GM18505 (cell line): ENCODE data around the gene OR10A3.

ENCODE experiments used
- ATAC-seq: cut with Tn5 transposase; IDR thresholded peaks from one replicate; pipeline ENCODE4 v1.9.1; 2021; ENCODE audit not compliant: unreplicated experiment
- POLR2A ChIP-seq: IDR thresholded peaks from 4 replicates; pipeline ENCODE4 v1.6.1; 2011; ENCODE audit warnings: borderline replicate concordance; ENCODE audit not compliant: insufficient read depth, insufficient read length; ENCODE audit errors: extremely low read depth

The OR10A3 gene

DNA sequence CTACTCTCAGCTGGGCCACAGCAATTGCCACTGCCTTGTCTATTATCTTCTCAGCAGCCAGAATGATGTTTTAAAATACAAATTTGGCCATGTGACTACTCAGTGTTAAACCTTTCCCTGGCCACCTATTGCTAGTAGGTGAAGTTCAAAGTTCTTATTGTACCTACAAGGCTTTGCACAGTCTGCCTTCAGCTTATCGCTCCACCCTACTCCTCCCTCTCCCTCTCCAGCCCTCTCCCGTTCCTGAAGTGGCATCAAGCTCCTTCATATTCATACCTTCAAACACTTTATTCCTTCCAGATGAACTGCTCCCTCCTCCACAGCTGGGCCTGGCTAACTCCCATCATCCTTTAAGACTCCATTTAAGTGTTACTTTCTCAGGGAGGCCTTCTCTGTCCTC is 47.7 kb downstream of the OR10A3 start:
- TF ChIP-seq POLR2A, result no peak
- no peak for ATAC-seq

DNA sequence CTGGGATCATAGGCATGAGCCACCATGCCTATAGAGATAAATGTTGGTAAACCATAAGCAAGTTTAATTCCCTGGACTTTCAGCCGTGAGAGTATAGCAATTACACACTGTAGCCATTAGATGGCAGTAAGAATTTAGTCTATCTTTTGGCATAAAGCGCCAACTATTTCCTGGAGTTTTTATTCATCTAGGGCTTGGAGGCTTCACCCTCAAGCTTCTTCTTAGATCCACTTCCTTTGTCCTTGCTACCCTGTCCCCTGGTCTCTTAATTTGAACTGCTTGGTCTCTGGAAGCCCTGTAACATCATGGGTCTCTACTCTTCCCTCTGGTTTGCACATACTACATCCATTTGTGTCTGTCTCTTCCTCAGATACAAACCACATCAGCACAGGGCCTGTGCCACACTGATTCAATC is 48.7 kb downstream of the OR10A3 start:
- ATAC-seq, result peak; percentile 44
- no peak for TF ChIP-seq POLR2A

DNA sequence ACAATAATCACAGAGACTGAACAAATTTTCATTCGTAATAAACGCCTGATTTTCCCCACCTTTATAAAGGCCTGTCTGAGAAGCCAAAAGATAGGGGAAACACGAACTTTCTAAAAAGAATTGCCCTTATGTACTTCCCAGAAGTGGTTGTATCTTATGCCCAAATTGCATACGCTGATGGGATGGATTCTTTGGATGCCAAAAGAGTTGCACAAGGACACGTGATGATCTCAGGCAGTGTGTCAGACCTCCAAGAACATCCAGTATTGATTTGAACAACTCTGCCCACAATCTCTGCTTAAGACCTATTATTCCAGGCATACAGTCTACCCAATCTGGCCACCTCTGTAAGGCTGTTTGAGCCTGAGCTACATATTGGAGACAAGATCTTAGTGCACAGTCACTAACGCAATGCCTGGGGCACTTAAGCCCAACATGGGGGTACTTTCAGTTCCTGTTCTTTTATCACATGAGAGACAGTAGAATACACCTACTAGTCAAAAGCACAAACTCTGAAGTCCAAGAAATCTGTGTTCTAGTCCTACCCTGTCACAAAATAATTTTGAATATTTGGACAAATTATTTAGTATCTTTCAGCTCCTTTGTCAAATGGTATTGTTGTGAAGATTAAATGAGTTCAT is 49.3 kb downstream of the OR10A3 start:
- TF ChIP-seq POLR2A, result no peak
- ATAC-seq, result peak; percentile 70

DNA sequence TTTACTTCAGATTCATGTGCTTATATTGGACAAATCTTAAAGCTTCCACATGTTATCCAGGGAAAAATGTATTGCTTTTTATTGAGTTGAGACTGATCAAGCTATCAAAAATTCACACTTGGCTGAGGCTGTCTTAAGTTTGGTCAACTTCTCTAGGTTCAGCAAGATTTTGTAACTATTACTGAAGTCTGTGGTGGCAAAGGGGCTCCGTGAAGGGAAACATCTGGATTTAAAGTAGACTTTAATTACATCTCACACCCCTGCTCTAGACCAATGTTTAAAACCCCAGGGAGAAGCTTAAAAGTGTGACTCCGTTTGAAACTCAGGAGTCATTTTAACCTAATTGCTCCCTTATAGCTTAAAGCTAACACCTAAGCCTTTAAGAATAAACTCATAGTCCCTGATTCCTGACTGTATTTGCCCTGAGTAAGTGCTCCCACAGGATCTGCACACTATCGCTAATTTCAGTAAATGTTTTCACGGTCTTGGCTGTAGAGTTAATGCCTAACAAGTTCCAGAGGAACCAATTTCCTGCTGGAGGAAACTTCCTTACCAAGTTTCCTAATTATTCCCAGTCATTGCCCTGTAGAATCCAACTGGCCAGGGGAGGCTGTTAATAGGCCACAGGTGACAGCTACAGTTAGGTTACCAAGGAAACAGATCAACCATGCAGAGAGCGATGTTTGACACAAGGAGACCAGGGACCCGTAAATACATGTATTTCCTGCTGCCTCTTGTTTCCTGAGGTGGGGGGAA is 50.9 kb downstream of the OR10A3 start:
- peak; percentile 36 for ATAC-seq
- no peak for TF ChIP-seq POLR2A

DNA sequence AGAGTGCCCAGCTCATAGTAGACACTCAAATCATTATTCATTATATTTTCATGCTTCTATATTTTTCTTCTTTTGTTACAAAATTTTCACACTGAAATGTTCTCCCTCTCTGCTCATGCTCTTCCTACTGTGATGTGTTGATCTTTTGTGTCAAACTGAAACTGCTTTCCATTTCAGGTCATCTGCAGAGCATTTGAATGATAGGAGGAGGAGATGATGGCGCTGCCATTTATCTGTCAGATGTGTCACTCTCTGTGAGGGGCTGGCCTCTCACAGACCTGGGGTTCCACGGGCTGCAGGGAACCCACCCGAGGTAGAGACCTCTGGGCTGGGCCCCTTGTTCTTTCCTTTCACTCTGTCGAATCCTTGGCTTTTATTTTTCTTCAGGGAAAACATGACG is 51.5 kb downstream of the OR10A3 start:
- TF ChIP-seq POLR2A, result no peak
- ATAC-seq, result no peak
